GM19328 (cell line): Measurements from ENCODE around the gene RNF212.

ENCODE experiments used
- ATAC-seq: cut with Tn5 transposase; IDR thresholded peaks from one replicate; pipeline ENCODE4 v1.9.1; 2021; ENCODE audit warnings: mild to moderate bottlenecking, moderate library complexity; ENCODE audit not compliant: unreplicated experiment

Gene RNF212

GRCh38 chr4:1091561-1091995, 21.8 kb downstream of the RNF212 start:
- ATAC-seq = no peak

GRCh38 chr4:1090465-1091440, 22.6 kb downstream of the RNF212 start:
- ATAC-seq = no peak

GRCh38 chr4:1090036-1090435, 23.3 kb downstream of the RNF212 start:
- ATAC-seq = no peak

GRCh38 chr4:1087371-1087770, 26.0 kb downstream of the RNF212 start:
- no peak for ATAC-seq

- no peak for ATAC-seq
Measured at GRCh38 chr4:1086011-1086410, 27.4 kb downstream of the RNF212 start.

- ATAC-seq = no peak
Measured at GRCh38 chr4:1085404-1085799, 28.0 kb downstream of the RNF212 start.

GRCh38 chr4:1084796-1085403, 28.5 kb downstream of the RNF212 start:
- no peak for ATAC-seq

GRCh38 chr4:1084394-1084793, 29.0 kb downstream of the RNF212 start:
- ATAC-seq = no peak

GRCh38 chr4:1082215-1083182, 30.9 kb downstream of the RNF212 start:
- ATAC-seq = no peak

GRCh38 chr4:1081689-1082040, 31.7 kb downstream of the RNF212 start:
- ATAC-seq = no peak

- ATAC-seq = no peak
Measured at GRCh38 chr4:1080961-1081688, 32.2 kb downstream of the RNF212 start.

GRCh38 chr4:1080432-1080831, 32.9 kb downstream of the RNF212 start:
- ATAC-seq = no peak

GRCh38 chr4:1079711-1080265, 33.6 kb downstream of the RNF212 start:
- no peak for ATAC-seq

- no peak for ATAC-seq
Measured at GRCh38 chr4:1078490-1078889, 34.9 kb downstream of the RNF212 start.

GRCh38 chr4:1077711-1078477, 35.5 kb downstream of the RNF212 start:
- no peak for ATAC-seq

GRCh38 chr4:1075809-1076699, 37.3 kb downstream of the RNF212 start:
- no peak for ATAC-seq

GRCh38 chr4:1075225-1075624, 38.1 kb downstream of the RNF212 start:
- ATAC-seq = no peak

GRCh38 chr4:1074077-1074476, 39.3 kb downstream of the RNF212 start:
- no peak for ATAC-seq
